ENCODE results near the gene L1CAM.

Gene L1CAM, protein sequence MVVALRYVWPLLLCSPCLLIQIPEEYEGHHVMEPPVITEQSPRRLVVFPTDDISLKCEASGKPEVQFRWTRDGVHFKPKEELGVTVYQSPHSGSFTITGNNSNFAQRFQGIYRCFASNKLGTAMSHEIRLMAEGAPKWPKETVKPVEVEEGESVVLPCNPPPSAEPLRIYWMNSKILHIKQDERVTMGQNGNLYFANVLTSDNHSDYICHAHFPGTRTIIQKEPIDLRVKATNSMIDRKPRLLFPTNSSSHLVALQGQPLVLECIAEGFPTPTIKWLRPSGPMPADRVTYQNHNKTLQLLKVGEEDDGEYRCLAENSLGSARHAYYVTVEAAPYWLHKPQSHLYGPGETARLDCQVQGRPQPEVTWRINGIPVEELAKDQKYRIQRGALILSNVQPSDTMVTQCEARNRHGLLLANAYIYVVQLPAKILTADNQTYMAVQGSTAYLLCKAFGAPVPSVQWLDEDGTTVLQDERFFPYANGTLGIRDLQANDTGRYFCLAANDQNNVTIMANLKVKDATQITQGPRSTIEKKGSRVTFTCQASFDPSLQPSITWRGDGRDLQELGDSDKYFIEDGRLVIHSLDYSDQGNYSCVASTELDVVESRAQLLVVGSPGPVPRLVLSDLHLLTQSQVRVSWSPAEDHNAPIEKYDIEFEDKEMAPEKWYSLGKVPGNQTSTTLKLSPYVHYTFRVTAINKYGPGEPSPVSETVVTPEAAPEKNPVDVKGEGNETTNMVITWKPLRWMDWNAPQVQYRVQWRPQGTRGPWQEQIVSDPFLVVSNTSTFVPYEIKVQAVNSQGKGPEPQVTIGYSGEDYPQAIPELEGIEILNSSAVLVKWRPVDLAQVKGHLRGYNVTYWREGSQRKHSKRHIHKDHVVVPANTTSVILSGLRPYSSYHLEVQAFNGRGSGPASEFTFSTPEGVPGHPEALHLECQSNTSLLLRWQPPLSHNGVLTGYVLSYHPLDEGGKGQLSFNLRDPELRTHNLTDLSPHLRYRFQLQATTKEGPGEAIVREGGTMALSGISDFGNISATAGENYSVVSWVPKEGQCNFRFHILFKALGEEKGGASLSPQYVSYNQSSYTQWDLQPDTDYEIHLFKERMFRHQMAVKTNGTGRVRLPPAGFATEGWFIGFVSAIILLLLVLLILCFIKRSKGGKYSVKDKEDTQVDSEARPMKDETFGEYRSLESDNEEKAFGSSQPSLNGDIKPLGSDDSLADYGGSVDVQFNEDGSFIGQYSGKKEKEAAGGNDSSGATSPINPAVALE

DNA sequence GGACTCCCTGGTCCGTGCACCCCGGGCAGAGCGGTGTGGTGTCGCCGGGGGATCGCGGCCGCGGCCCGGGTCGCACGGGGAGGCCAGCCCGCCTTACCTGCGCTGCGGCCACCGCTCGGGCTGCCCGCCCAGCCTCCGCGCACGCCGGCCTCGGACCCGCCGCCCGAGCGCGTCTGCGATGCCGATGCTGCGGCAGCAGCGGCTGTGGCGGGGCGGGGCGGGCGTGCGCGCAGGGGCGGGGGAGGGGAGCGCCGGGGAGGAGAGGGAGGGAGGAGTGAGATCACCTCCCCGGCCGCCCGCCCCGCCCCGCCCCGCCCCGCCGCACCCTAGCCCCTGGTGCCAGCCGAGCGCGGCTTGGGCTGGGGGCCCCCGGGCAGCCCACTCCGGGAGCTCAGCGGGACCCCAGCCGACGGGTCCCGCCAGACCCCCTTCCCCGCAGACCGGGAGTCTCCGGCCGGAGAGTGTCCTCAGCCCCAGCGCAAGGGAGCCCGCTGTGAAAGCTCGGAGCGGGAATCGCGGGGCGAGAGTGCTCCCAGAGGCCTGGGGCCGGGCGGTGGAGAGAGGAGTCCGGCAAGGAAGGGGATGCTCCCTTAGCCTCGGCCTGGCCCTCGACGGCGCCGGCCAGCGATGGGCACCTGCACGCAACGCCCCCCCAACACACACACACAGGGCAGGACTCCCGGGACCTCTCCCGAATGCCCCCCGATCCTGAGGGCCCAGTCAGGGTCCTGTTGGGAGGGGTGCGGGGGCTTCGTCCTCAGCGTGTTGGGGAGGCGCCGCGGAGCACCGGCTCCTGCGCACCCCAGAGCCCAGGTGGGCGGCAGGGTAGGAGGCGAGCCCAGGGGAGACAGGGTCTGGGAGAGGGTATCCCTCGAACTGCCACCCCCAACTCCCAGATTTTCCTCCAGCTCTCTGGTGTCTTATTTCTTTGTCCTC, at the start of gene L1CAM:
Gene L1CAM (minus strand): TSS at position 206 of the 936 bp plus-strand sequence. CDS start 10,337 bp downstream, outside the sequence.
- no peak for DNase-seq

DNA sequence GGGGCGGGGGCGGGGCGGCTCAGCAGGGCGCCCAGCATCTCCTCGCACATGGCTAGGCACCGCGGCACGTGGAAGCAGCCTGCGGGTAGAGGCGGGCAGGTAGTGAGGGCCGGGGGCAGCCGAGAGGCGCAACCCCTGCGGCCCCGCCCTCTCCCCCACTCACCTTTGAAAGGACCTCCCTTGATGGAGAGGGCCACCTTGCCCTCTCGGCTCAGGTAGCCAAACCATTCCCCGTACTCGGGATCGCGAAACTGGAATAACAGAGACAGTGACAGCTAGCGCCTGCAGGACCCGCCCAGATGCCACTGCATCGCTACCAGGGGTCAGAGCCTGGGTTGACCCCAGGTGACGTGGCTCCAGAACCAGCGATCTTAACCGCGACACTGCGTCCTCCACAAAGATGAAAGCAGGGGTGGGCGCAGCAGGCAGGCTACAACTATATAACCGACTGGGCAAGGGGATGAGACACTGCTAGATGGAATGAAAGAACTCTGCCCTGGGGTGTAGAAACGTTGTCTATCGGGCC, 49.4 kb upstream of the L1CAM start:
- no peak for DNase-seq

DNA sequence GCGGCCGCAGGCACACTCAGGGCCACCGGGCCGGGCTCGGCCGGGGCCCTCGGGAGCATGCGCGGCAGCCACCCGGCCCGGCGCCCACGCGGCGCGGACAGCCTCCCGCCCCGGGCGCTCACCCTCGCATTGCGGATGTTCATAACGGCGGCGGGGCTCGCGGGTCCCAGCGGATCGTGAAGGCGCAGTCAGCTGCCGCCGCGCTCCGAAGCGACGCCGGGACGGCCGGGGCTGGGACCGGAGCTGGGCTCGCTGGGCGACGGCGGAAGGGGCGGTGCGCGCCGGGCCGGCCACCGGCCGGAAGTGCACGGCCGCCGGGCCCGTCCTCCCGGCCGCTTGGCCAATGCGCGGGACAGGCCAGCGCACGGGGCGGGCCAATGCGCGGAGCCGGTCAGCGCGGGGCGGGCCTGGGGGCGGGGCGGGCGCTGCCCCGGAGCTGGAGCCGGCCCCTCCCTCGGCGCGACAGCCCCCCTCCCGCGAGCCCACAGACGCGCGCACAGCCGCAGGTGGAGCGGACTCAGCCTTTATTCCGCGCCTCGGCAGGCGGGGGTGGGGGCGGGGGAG, 48.9 kb upstream of the L1CAM start, which contains the start of gene NAA10:
Gene NAA10 (minus strand): TSS at position 276 of the 564 bp plus-strand sequence. CDS start 133 bp downstream, at position 143.
- DNase-seq: peak; percentile 82

DNA sequence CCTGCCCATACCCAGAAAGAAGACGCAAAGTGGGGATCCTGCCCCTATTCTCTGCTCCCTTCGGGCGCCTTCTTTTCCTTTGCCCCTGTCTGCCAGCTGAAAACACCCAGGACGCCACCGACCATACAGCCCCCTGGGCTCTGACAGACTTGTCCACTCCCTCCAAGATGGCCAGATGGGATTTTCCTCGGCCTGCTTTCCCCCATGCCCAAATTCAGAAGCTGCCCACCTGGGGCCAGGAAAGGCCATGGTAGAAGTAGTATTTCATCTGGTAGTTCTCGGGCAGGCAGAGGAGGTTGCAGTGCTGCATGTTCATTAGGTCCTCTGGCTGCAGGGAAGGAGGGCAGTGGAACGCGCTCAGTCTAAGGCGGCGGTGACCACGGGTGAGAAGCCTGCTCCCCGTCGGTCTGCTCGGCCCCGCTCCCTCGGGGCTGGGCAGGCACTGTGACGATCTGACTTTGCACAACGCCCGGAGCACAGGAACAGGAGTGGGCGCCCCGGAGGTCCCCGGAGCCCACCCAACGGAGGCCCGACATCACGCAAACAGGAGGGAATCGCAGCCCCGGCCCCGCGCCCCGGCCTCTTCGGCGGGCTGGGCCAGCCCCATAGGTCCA, 48.3 kb upstream of the L1CAM start:
- DNase-seq: no peak

DNA sequence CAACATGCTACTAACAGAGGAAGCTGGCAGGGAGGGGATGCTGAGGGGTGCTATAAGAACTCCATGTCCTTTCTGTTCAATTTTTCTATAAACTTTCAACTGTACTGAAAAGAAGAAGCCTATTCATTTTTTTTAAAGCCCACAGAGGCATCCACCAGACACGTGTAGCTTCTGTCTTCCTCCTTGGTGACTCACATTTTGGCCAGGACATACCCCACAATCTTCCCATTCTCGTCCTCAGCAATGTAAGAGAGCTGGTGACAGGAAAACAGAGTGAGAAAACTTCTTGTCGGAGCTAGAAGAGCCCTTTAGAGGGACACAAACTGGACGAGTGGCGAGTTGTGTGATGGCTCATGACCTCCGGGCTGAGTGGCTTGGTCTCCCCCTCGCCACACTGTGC, 47.8 kb upstream of the L1CAM start:
- DNase-seq: no peak

DNA sequence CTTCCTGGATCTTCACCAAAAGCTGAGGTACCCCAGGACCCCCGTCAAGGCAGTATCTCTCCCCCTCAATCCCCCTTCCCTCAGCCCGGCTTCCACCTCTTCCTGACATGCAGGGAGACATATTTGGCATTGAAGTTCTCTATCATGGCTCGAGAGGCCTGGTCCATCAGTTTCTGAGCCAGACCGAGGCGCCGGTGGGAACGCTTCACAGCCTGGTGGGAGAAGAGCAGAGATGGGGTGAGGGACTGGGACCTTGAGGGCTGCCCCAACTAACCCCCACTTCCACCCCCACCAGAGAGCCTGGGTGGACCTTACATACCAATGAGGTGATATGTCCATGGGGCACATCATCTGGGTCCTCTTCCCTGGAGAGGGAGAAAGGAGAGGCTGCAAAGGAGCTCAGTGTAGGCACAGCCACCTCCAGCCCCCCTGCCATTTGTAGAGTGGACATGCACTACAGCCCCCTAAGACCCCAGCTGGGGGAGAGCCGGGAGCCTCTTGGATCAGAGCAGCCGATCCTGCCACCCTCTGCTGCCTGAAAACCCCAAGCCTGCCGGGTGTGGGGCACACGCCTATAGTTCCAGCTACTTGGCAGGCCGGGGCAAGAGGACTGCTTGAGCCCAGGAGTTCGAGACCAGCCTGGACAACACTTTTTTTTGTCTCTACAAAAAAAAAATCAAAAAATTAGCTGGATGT, 46.4 kb upstream of the L1CAM start:
- DNase-seq: no peak

DNA sequence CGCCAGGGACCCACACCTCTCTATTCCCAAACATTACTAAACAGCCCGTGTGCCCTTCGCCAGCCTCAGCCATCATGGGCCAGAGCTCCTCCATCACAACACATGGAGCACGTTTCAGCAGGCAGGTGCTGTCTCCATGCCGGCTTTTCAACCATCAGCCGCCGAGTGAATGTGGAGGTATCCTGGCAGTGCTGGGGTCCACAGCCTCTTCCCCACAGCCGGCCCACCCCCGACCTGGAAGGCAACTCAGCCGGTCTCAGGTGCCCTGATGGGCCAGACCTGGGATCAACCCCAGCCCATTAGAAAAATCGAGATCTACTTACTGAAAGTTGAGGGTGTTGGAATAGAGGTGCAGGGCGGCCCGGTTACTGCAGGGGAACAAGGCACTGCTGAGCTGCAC, 45.8 kb upstream of the L1CAM start:
- no peak for DNase-seq

DNA sequence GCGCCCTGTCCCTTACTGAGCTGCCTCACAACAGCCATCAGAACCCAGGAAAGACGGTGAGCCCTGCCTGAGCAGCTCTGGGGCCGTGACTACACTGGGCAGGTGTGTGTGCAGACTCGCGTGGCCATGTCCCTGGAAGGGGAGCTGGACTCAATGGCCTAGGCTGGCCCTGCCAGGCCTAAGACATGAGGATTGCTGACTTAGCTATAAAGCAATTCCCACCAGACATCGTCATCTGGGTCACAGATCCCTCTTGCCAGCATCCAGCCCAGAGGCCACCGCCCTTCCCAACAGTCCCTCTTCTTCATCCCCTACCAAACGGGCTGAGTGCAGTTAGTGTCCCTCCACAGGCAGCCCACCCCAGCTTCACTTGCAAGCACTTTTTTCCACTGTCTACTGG, 45.2 kb upstream of the L1CAM start:
- no peak for DNase-seq

DNA sequence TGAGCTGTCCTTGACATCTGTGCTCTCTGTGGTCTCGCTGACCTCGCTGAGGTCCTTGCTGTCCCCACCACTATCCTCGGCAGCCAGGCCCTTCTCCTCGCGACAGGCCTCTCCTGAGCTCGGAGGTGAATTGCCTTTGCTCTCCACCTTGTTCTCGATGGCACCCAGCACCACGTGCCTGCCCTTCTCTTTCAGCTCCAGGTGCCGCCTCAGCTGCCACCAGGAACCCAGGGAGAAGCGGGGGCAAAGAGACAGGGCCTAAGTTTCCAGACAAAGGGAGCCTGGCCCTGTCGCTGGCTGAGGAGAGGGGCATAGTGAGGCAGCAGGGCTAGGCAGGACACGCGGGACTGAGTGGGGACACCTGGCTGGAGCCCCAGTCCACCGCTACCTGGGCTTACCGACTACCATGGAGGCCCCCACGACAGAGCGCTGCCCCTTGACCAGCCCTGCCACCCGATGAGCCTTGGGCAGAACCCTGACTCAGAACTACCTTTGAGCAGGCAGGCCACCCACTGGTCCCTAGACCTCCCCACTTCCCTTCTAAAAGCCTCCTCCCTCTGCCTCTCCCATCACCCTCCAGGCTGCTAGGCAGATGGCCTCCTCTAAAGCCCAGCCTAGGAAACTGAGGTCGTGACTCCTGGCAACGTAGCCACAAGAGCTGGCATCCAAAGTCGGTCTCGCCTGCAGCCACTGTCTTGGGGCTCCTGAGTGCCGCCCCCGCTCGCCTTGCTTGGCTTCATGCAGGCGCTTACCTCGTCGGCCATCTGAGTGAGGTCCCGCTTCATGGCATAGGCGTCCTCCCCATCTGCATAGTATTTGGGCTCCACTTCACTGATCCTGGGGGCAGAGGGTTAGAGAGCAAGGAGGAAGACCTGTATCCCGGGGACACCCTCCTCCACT, 44.3 kb upstream of the L1CAM start:
- no peak for DNase-seq

DNA sequence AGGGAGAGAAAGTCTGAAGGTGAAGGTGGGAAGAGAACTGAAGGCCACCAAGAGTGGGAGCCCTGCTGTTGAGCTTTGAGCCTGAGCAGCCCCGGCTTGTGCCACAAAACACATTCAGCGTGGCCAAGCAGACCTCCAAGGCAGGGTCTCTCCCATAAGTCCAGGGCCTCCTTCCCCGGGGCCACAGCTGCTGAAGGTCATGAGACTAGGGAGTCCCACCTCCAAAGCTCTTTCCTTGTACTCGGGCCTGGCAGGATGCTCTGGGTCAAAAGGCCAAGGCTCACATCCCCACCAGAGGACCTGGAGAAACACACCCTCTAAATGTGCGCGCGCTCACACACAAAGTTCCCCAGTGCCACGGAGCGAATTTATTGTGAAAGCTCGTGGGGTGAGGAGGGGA, 43.6 kb upstream of the L1CAM start:
- DNase-seq: no peak

DNA sequence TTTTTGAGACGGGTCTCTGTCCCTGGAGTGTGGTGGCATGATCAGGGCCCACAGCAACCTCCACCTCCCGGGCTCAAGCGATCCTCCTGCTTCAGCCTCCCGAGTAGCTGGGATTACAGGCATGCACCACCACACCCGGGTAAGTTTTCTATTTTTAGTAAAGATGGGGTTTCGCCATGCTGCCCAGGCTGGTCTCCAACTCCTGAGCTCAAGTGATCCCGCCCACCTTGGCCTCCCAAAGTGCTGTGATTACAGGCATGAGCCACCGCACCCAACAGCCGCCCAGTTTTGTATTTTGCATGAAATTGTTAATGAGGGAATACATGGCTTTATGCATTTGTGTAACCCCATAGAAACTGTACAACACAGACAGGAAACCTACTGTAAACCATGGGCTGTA, 42.9 kb upstream of the L1CAM start:
- no peak for DNase-seq

DNA sequence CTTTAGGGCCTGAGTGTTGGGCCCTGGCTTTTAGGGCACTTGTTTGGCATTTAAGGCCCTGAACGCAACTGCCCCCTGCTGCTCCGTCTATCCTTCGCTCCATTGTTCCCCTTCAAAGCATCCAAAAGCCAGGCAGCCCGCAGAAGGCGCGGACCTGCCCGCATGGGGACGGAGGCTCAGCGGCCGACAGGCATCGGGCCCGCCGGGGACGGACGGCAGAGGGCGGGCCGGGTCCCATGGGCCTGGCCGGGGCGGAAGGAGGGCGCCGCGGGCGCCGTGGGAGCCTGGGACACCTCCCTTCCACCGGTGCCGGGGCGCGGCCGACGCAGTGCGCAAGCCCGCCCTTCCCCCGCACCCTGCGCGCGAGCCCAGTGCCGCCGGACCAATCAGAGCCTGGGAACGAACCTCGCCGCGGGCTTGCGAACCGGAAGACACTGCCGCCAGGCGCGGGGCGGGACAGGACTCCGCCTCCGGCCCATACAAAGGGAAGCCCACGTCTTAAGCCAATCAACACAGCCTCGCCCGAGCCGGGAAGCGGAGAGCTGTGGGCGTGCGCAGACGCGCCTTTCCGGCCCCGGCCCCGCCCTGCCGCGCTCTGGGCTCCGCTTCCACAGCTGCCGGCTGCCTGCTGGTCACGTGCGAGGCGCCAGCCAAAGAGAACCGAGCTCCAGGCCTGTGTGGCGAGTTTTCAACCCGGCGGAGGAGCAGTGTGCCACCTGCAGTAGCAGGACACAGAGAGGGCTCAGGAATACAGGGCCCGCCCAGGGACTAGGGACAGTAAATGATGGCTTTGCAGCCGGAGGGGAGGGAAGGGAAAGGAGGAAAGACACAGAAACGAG, 42.2 kb upstream of the L1CAM start:
- DNase-seq: peak; percentile 95

DNA sequence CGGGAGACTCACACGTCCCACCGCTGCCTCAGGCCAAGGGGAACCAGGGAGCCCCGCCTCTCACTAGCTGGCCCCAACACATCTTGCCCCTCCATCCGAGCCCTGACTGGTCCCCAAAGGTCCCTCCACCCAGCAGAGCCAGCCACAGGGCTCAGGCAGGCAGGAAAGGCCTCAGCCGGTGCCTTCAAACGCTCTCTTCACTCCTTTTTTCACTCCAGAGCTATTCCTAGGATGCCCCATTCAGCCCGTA, 41.6 kb upstream of the L1CAM start:
- no peak for DNase-seq

DNA sequence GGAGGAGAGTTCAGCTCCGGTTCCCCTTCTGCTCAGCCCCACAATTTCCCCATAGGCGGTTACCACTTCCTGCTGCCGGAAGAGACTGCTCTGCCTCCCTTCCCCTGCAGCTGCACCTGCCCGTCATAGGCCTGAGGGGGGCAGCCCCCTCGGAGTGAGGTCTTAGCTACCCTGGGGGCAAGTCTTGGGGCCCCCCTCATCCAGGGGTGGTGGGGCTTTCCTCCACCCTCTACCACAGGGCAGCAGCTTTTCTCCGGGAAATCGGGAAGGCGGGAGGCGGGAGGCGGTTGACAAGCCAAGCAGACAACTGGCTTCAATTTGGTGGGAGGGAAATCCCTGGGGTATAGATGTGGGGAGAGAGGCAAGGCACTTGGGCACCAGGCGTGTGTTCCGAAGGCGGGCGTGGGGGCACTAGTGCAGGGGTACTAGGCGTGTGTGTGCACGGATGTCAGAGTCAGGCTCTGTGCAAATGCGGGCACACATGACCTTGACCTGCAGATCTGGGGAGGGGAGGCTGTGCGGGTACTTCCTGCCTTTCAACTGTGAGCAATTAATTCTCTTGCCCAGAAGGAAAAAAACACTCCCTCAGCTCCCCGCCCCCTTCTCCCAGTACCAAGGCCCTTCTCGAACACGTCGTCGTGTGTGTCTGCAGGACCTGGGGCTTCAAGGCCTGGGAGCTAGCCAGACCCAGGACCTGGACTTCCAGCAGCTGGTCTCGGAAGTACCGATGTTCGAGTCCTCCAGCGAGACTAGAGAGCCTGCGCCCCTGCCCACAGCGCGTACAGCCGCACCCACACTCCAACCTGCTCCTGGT, 41.1 kb upstream of the L1CAM start:
- DNase-seq: peak; percentile 71

DNA sequence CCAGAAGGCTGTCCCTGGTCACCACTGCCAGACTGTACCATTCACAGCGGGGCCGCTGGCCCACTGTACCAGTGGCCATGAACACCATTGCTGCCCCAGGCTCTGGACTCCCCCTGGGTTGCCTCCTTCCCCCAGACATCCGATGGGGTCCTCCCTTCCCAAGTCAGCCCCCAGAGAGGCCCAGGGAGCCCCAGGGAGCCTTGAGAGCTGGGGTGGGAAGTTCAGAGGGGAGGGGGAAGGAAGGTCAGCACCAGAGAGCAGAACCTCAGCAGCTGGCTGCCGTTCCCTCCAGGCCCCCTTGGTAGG, 40.5 kb upstream of the L1CAM start:
- no peak for DNase-seq

DNA sequence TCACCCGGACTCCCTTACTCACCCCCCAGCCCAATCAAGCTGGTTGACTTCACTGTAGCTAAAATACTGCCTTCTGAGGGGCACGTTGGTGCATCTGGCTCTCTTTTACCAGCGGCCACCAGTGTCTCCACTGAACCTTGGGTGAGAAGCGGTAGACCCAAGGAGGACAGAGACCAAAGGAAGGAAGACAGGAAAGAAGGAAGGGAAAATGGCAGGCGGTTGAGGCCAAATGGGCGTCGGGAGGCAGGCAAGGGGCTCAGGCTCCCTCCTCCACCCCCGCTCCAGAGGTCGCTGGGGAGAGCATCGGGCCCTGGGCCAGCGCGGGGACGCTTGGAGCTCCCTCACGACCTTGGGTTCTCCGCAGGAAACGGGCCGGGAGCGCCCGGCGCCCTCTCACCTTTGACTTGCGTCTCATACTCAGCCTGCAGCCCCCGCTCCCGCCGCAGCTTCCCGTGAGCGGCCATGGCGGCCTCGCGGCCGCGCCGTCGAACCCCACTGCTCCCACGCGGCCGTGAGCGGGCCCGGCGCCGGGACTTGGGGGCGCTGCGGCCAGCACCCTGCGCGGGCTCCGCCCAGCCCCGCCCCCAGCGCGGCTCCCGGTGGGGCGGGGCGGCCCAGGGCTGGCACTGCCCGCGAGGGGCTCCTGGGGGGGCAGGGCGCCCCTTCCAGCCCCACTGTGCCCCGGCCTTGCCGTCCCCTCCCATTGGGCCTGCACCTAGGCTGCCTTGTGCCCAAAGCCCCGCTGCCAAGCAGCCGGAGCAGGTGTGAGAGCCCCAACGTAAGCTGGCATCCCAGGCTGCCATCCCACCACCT, 40.0 kb upstream of the L1CAM start, which contains the start of gene ARHGAP4:
Gene ARHGAP4 (minus strand): TSS at position 526 of the 813 bp plus-strand sequence. CDS start 62 bp downstream, at position 464.
- no peak for DNase-seq

DNA sequence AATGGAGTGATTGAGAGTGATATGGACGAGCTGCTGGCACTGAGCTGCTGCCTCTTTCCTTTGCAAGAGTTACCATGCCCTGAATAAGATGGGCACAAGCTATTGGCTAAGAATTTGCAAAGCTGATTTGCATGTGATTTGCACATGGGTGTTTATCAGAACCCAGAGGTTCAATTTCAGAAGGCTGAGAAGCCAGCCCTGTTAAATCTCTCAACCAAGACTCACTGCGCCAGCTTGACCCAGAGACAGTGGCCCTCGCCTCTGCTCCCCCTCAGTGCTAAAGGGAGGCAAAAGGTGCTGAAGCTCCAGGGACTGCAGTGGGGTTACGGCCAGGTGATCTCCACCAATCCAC, 39.4 kb upstream of the L1CAM start:
- no peak for DNase-seq
